ENCODE measurements around the gene GALNT9.

GALNT9 gene

GRCh38 chr12:132179431-132180362, 149.7 kb downstream of the GALNT9 start:
- DNase-seq: no peak

DNA sequence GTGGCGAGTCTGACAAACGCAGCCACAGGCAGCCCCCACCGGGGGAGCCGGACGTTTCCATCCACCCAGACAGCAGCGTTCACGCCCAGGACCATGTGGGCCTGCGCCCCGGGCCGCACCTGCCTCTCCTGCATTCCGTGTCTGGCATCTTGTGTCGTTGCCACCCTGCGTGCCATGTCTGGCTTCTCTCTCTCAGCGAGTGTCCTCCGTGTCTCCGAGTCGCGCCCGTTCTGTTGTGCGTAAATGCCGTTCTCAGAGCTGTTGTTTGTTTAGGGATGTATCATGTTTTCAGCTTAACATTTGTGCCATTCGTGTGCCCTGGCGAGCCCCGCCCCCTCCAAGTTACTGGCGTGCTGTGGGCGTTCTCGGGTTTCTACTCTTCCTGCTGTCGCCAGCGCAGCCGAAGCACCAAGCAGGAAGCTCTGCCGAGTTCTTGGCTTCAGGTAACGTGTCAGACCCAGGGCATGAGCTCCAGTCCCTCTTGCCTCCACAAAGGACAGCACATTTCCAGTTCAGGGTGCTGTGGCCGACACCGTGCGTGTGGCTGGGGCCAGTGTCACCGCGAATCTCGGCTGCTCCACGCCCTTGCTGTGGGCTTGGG, 150.5 kb downstream of the GALNT9 start:
- peak; percentile 31 for DNase-seq

DNA sequence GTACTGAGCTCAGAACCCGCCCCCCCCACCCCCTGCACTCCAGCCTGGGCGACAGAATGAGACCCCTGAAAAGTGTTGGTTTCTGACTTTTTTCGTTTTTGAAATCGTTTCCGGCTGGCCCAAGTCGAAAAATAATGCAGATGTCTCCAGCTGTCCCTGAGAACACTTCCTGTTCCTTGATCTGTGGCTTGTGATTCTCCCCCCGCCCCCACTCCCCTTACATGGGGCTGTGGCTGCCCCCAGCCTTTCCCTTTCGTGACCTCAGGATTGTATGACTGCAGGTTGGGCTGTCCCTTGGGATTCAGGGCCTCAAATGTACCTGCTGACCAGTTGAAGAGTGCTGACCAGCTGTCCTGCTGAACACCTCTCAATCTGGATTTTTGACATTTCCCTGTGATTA, 151.1 kb downstream of the GALNT9 start:
- no peak for DNase-seq

GRCh38 chr12:132176920-132177551, 152.4 kb downstream of the GALNT9 start:
- no peak for DNase-seq

GRCh38 chr12:132176385-132176919, 152.9 kb downstream of the GALNT9 start:
- no peak for DNase-seq

GRCh38 chr12:132175496-132176384, 153.6 kb downstream of the GALNT9 start:
- no peak for DNase-seq

- DNase-seq: no peak
These were observed 154.4 kb downstream of the GALNT9 start for GRCh38 chr12:132174839-132175490.

GRCh38 chr12:132174015-132174838, 155.2 kb downstream of the GALNT9 start:
- no peak for DNase-seq

- no peak for DNase-seq
These were observed 156.0 kb downstream of the GALNT9 start for GRCh38 chr12:132173135-132174014.

DNA sequence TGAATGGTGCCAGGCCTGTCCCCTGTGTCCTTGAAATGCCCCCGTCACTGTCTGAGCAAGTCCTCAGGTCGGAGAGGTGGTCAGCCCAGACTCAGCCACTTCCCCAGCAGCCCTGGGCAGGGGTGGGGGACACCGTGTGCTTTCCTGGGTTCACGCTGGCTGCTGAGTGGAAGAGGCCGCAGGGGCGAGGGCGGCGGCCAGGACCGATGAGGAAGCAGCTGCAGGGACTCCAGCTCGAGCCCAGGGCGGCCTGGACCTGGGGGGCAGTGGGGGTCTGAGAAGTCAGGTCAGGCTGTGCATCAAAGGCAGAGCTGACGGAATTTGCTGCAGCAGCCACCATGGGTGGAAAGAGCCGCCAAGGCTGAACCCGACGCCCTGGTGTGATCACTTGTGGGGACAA, 156.8 kb downstream of the GALNT9 start:
- DNase-seq: no peak

DNA sequence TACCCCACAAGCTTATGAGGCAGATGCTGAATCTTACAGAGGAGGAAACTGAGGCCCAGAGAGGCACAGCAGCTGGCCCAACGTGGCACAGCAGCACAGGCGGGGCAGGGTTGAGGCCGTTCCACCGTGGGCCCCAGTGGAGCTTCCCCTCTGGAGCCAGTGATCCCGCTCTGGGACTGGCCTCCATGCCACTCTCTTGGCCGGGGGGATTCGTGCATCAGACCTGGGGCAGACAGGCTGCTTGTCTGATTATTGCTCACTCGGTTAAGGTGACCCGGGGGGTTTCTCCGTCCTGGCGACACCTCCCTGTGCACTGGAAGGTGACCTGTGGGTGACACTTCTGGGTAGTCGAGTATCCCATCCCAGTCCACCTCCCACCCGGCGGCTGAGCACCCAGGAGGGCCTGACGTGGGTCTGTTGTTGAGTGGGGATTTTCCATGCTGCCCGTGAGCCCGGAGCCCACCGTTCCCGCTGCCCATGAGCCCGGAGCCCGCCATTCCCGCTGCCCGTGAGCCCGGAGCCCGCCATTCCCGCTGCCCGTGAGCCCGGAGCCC, 157.3 kb downstream of the GALNT9 start:
- DNase-seq: no peak

GRCh38 chr12:132171293-132171967, 158.0 kb downstream of the GALNT9 start:
- no peak for DNase-seq

GRCh38 chr12:132170637-132171292, 158.6 kb downstream of the GALNT9 start:
- no peak for DNase-seq

GRCh38 chr12:132170094-132170636, 159.2 kb downstream of the GALNT9 start:
- DNase-seq: no peak

DNA sequence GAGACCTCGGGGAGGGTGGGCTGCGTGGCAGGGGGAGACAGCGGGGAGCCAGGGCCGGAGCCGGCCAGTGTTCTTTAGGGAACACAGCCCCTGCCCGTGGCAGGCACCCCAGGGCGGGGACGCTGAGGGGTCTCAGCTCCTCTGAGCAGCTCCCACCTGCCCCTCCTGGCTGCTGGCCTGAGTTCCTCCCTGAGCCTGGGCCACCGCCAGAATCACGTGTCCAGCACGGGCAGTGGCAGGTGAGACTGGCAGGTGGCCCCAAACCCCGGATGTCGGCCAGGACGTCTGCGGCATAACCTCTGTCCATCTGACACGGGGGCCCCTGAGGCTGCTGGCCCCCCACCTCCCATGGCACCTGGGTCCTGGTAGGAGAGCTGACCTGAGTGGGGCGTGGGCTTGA, 160.0 kb downstream of the GALNT9 start:
- DNase-seq: no peak

- DNase-seq: no peak
These were observed 160.9 kb downstream of the GALNT9 start for GRCh38 chr12:132168311-132169031.

- no peak for DNase-seq
These were observed 161.6 kb downstream of the GALNT9 start for GRCh38 chr12:132167611-132168310.

All from NCI-H1436 (cell line).